ENCODE results near the gene RARG.

Gene RARG

GRCh38 chr12:53180220-53180930, 51.6 kb downstream of the RARG start, which contains the start of the genes CSAD and ZNF740 (continued):
- TF ChIP-seq KLF16 (tag by site-specific recombination; IDR thresholded peaks at IDR 0.05) (peak; percentile 78; the same call in 1 of the 2 replicates), ZFP3 (tag by site-specific recombination; IDR thresholded peaks at IDR 0.05; ENCODE audit: low read depth) (no peak), MZF1 (tag by site-specific recombination; IDR thresholded peaks at IDR 0.05; ENCODE audit: borderline replicate concordance) (0 out of 2 replicates have a peak, but pooled peaks have one; percentile 39), ZNF76 (tag by site-specific recombination; IDR thresholded peaks at IDR 0.05; ENCODE audit: borderline replicate concordance, low read depth) (peak; percentile 81), SP7 (tag by site-specific recombination; IDR thresholded peaks at IDR 0.05) (peak; percentile 73), ZNF580 (tag by site-specific recombination; IDR thresholded peaks at IDR 0.05) (peak; percentile 82), ZFP37 (tag by site-specific recombination; IDR thresholded peaks at IDR 0.05) (0 out of 2 replicates have a peak, but pooled peaks have one; percentile 21), KLF17 (tag by site-specific recombination; IDR thresholded peaks at IDR 0.05) (peak; percentile 73), ZNF501 (tag by site-specific recombination; IDR thresholded peaks at IDR 0.05) (peak; percentile 43; the same call in 1 of the 2 replicates), ZNF335 (tag by site-specific recombination; conservative IDR thresholded peaks at IDR 0.05) (peak; percentile 89), HOXC10 (CRISPR knock-in tag; IDR thresholded peaks at IDR 0.05) (no peak), ZNF610 (tag by site-specific recombination; IDR thresholded peaks at IDR 0.05; ENCODE audit: borderline replicate concordance) (peak; percentile 93), ZNF324 (tag by site-specific recombination; IDR thresholded peaks at IDR 0.05) (peak; percentile 72), ZNF394 (tag by site-specific recombination; IDR thresholded peaks at IDR 0.05; ENCODE audit: borderline replicate concordance) (peak; percentile 30; the same call in 1 of the 2 replicates), ZBTB21 (tag by site-specific recombination; IDR thresholded peaks at IDR 0.05) (0 out of 2 replicates have a peak, but pooled peaks have one; percentile 31), ZBTB17 (tag by site-specific recombination; IDR thresholded peaks at IDR 0.05) (peak; percentile 99), SP3 (tag by site-specific recombination; IDR thresholded peaks at IDR 0.05) (peak; percentile 83), ZNF354C (tag by site-specific recombination; IDR thresholded peaks at IDR 0.05; ENCODE audit: borderline replicate concordance, low read depth) (no peak), BCL11A (tag by site-specific recombination; IDR thresholded peaks at IDR 0.05; ENCODE audit: low read depth) (no peak; the same call in 1 of the 2 replicates), ZNF791 (tag by site-specific recombination; IDR thresholded peaks at IDR 0.05) (no peak), YY2 (tag by site-specific recombination; IDR thresholded peaks at IDR 0.05) (peak; percentile 51; the same call in 1 of the 2 replicates), YY1 (tag by site-specific recombination; IDR thresholded peaks at IDR 0.05) (peak; percentile 92), KLF9 (tag by site-specific recombination; IDR thresholded peaks at IDR 0.05; ENCODE audit: low read depth) (peak; percentile 73), ZXDB (tag by site-specific recombination; IDR thresholded peaks at IDR 0.05) (peak; percentile 91), GLIS1 (tag by site-specific recombination; IDR thresholded peaks at IDR 0.05) (peak; percentile 97)
- TF ChIP-seq, protein P1, sequence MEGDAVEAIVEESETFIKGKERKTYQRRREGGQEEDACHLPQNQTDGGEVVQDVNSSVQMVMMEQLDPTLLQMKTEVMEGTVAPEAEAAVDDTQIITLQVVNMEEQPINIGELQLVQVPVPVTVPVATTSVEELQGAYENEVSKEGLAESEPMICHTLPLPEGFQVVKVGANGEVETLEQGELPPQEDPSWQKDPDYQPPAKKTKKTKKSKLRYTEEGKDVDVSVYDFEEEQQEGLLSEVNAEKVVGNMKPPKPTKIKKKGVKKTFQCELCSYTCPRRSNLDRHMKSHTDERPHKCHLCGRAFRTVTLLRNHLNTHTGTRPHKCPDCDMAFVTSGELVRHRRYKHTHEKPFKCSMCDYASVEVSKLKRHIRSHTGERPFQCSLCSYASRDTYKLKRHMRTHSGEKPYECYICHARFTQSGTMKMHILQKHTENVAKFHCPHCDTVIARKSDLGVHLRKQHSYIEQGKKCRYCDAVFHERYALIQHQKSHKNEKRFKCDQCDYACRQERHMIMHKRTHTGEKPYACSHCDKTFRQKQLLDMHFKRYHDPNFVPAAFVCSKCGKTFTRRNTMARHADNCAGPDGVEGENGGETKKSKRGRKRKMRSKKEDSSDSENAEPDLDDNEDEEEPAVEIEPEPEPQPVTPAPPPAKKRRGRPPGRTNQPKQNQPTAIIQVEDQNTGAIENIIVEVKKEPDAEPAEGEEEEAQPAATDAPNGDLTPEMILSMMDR (tag by site-specific recombination; IDR thresholded peaks at IDR 0.05): peak; percentile 79
- TF ChIP-seq, protein P2, sequence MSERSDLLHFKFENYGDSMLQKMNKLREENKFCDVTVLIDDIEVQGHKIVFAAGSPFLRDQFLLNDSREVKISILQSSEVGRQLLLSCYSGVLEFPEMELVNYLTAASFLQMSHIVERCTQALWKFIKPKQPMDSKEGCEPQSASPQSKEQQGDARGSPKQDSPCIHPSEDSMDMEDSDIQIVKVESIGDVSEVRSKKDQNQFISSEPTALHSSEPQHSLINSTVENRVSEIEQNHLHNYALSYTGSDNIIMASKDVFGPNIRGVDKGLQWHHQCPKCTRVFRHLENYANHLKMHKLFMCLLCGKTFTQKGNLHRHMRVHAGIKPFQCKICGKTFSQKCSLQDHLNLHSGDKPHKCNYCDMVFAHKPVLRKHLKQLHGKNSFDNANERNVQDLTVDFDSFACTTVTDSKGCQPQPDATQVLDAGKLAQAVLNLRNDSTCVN (tag by site-specific recombination; optimal IDR thresholded peaks at IDR 0.05): peak; percentile 90
- TF ChIP-seq, protein P3, sequence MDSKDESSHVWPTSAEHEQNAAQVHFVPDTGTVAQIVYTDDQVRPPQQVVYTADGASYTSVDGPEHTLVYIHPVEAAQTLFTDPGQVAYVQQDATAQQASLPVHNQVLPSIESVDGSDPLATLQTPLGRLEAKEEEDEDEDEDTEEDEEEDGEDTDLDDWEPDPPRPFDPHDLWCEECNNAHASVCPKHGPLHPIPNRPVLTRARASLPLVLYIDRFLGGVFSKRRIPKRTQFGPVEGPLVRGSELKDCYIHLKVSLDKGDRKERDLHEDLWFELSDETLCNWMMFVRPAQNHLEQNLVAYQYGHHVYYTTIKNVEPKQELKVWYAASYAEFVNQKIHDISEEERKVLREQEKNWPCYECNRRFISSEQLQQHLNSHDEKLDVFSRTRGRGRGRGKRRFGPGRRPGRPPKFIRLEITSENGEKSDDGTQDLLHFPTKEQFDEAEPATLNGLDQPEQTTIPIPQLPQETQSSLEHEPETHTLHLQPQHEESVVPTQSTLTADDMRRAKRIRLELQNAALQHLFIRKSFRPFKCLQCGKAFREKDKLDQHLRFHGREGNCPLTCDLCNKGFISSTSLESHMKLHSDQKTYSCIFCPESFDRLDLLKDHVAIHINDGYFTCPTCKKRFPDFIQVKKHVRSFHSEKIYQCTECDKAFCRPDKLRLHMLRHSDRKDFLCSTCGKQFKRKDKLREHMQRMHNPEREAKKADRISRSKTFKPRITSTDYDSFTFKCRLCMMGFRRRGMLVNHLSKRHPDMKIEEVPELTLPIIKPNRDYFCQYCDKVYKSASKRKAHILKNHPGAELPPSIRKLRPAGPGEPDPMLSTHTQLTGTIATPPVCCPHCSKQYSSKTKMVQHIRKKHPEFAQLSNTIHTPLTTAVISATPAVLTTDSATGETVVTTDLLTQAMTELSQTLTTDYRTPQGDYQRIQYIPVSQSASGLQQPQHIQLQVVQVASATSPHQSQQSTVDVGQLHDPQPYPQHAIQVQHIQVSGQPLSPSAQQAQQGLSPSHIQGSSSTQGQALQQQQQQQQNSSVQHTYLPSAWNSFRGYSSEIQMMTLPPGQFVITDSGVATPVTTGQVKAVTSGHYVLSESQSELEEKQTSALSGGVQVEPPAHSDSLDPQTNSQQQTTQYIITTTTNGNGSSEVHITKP (tag by site-specific recombination; IDR thresholded peaks at IDR 0.05): peak; percentile 57; the same call in 1 of the 2 replicates
- TF ChIP-seq, protein P4, sequence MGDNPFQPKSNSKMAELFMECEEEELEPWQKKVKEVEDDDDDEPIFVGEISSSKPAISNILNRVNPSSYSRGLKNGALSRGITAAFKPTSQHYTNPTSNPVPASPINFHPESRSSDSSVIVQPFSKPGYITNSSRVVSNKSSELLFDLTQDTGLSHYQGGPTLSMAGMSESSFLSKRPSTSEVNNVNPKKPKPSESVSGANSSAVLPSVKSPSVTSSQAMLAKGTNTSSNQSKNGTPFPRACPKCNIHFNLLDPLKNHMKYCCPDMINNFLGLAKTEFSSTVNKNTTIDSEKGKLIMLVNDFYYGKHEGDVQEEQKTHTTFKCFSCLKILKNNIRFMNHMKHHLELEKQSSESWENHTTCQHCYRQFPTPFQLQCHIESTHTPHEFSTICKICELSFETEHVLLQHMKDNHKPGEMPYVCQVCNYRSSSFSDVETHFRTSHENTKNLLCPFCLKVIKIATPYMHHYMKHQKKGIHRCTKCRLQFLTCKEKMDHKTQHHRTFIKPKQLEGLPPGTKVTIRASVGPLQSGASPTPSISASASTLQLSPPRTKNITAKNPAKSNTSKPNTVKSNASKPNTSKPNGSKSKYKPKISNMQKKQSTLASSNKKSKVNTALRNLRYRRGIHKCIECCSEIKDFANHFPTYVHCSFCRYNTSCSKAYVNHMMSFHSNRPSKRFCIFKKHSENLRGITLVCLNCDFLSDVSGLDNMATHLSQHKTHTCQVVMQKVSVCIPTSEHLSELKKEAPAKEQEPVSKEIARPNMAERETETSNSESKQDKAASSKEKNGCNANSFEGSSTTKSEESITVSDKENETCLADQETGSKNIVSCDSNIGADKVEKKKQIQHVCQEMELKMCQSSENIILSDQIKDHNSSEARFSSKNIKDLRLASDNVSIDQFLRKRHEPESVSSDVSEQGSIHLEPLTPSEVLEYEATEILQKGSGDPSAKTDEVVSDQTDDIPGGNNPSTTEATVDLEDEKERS (tag by site-specific recombination; IDR thresholded peaks at IDR 0.05): no peak

All from HEK293 (cell line).